HCT116 (cell line): ENCODE data around the gene ANKS1A. TPM values are rescaled to one million over a fixed set of nuclear protein-coding genes. Genes with fewer than 3 reads are reported as not detected.
A peak's percentile ranks its signal among the peaks of the same experiment; 100 is the strongest.

Source experiments
- ATAC-seq: fragments of 200-7000 bp; cut with Tn5 transposase; 2 replicates; pipeline ENCODE4 v1.9.1; 2020; ENCODE audit warnings: mild to moderate bottlenecking, moderate library complexity
- BruUV-seq: library from RNA; stranded (reverse); fragments of 400-500 nt; replicated peaks from 2 replicates; lab custom pipeline; 2021; lab: Mats Ljungman, UMichigan
- CTCF ChIA-PET: fragments of 300-600 bp; sonication (Branson Sonifier 250); formaldehyde crosslinking; loops from one replicate; lab custom pipeline; 2021; ENCODE audit warnings: antibody characterized with exemption; lab: Charles Lee
- POLR2A ChIA-PET: fragments of 300-600, 350-600 bp; sonication (Branson Sonifier 250); formaldehyde crosslinking; loops from one replicate; lab custom pipeline; 2021; ENCODE audit warnings: antibody characterized with exemption; lab: Charles Lee
- RAD21 ChIA-PET, 2 experiments: fragments of 300-600 bp; sonication (Branson Sonifier 250); formaldehyde crosslinking; loops; one replicate each; lab custom pipeline; 2023; ENCODE audit warnings: low total read pairs in 2 of 2; ENCODE audit not compliant: uncharacterized antibody in 2 of 2, unreplicated experiment in 2 of 2, low non-redundant PET in 1 of 2; lab: Charles Lee
- DNase-seq: peaks from one replicate; pipeline ENCODE4 v3.0.0-alpha.2; 2010; ENCODE audit warnings: low read depth, low spot score
- H2AFZ ChIP-seq: fragments of 200-600 bp; shearing (Covaris generic), sonication (generic); 2 replicates; pipeline ENCODE4 v1.6.1; 2017; ENCODE audit warnings: low read depth, mixed run types, mixed read lengths, antibody characterized with exemption, low read length; ENCODE audit not compliant: poor library complexity, severe bottlenecking
- H3K27ac ChIP-seq: 2 replicates; pipeline ENCODE4 v1.5.1; 2012; ENCODE audit warnings: low read depth, low read length
- H3K27me3 ChIP-seq: fragments of 200-600 bp; sonication (generic); 2 replicates; pipeline ENCODE4 v1.6.1; 2016; ENCODE audit warnings: mixed run types, low read length, mixed read lengths; ENCODE audit not compliant: insufficient read depth
- H3K36me3 ChIP-seq, 2 experiments: fragments of 200-500 bp in 1 of 2; fragments of 200-600 bp in 1 of 2; sonication (Bioruptor generic) in 1 of 2; sonication (generic) in 1 of 2; 2 replicates each; pipeline versions ENCODE4 v1.5.1 to v1.6.1; 2014 to 2016; ENCODE audit warnings: low read length in 2 of 2, inconsistent platforms in 1 of 2, mixed read lengths in 1 of 2, mixed run types in 1 of 2; ENCODE audit not compliant: insufficient read depth in 2 of 2, control insufficient read depth in 1 of 2
- H3K4me1 ChIP-seq, 2 experiments: fragments of 200-600 bp in 1 of 2; sonication (generic) in 1 of 2; 2 replicates each; pipeline versions ENCODE4 v1.5.1 to v1.6.1; 2012 to 2017; ENCODE audit warnings: low read length in 2 of 2, inconsistent platforms in 1 of 2, mild to moderate bottlenecking in 1 of 2, mixed read lengths in 1 of 2, mixed run types in 1 of 2, moderate library complexity in 1 of 2; ENCODE audit not compliant: insufficient read depth in 2 of 2, control insufficient read depth in 1 of 2
- H3K4me2 ChIP-seq: fragments of 200-600 bp; sonication (generic); 2 replicates; pipeline ENCODE4 v1.6.1; 2017; ENCODE audit warnings: mixed run types, low read length, mixed read lengths
- H3K4me3 ChIP-seq, 2 experiments: fragments of 200-600 bp in 1 of 2; sonication (generic) in 1 of 2; replicated peaks in 1 of 2; 2 replicates each; pipeline ENCODE4 v1.5.1; 2011 to 2016; ENCODE audit warnings: low read length in 2 of 2, control low read depth in 1 of 2, low read depth in 1 of 2, mild to moderate bottlenecking in 1 of 2, mixed read lengths in 1 of 2, mixed run types in 1 of 2
- H3K79me2 ChIP-seq: fragments of 200-600 bp; sonication (generic); 2 replicates; pipeline ENCODE4 v1.6.1; 2017; ENCODE audit warnings: mild to moderate bottlenecking, mixed run types, low read length, moderate library complexity, mixed read lengths; ENCODE audit not compliant: insufficient read depth
- H3K9ac ChIP-seq: fragments of 200-600 bp; sonication (generic); 2 replicates; pipeline ENCODE4 v1.6.1; 2016; ENCODE audit warnings: low read length, mixed read lengths
- H3K9me2 ChIP-seq: fragments of 200-600 bp; sonication (generic), shearing (Covaris generic); 2 replicates; pipeline ENCODE4 v1.6.1; 2017; ENCODE audit warnings: mixed run types, mild to moderate bottlenecking, moderate library complexity; ENCODE audit not compliant: insufficient read depth
- H3K9me3 ChIP-seq, 2 experiments: fragments of 200-500 bp in 1 of 2; fragments of 200-600 bp in 1 of 2; sonication (Bioruptor generic) in 1 of 2; sonication (generic) in 1 of 2; 2 replicates each; pipeline ENCODE4 v1.6.1; 2014 to 2017; ENCODE audit warnings: low read length in 2 of 2, mixed read lengths in 2 of 2, inconsistent platforms in 1 of 2, low read depth in 1 of 2, mild to moderate bottlenecking in 1 of 2, mixed run types in 1 of 2, moderate library complexity in 1 of 2; ENCODE audit not compliant: control insufficient read depth in 1 of 2, insufficient read depth in 1 of 2
- H4K20me1 ChIP-seq: fragments of 200-600 bp; sonication (generic), shearing (Covaris generic); 2 replicates; pipeline ENCODE4 v1.6.1; 2017; ENCODE audit warnings: mixed run types, mild to moderate bottlenecking, moderate library complexity; ENCODE audit not compliant: insufficient read depth
- CBX3 ChIP-seq: IDR thresholded peaks from 2 replicates; pipeline ENCODE4 v1.6.1; 2012; ENCODE audit warnings: low read depth
- POLR2A ChIP-seq: IDR thresholded peaks from 2 replicates; pipeline ENCODE4 v1.7.0; 2011; ENCODE audit warnings: borderline replicate concordance; ENCODE audit not compliant: insufficient read depth, insufficient read length; ENCODE audit errors: extremely low read depth
- POLR2AphosphoS5 ChIP-seq: IDR thresholded peaks from 2 replicates; pipeline ENCODE4 v1.6.1; 2011; ENCODE audit warnings: mild to moderate bottlenecking, low read depth, low read length, moderate library complexity
- RAD21 ChIP-seq: IDR thresholded peaks from 2 replicates; pipeline ENCODE4 v1.6.1; 2012; ENCODE audit warnings: low read depth, mild to moderate bottlenecking
- SRF ChIP-seq: IDR thresholded peaks from 2 replicates; pipeline ENCODE4 v1.6.1; 2012; ENCODE audit warnings: low read depth
- TCF7L2 ChIP-seq: IDR thresholded peaks from 2 replicates; pipeline ENCODE4 v1.7.0; 2011; ENCODE audit warnings: borderline replicate concordance, inconsistent platforms; ENCODE audit not compliant: insufficient read depth, insufficient read length; ENCODE audit errors: extremely low read depth
- ZBTB33 ChIP-seq: IDR thresholded peaks from 2 replicates; pipeline ENCODE4 v1.6.1; 2011; ENCODE audit warnings: mild to moderate bottlenecking, low read length, moderate library complexity; ENCODE audit not compliant: insufficient replicate concordance; ENCODE audit errors: extremely low read depth
- ZNF274 ChIP-seq: fragments of 200-500 bp; sonication (Bioruptor generic); IDR thresholded peaks from 2 replicates; pipeline ENCODE4 v1.6.1; 2014; ENCODE audit warnings: mild to moderate bottlenecking, low read depth, low read length, inconsistent platforms
- intact Hi-C: fragments of 100-400 bp; cut with micrococcal nuclease; formaldehyde crosslinking; loops from 2 replicates; pipeline ENCODE4 v1.10.0; 2022
- total RNA-seq: library from RNA; stranded (reverse); gene quantifications from one replicate; pipeline ENCODE4 v1.2.1, GENCODE V29; 2021; ENCODE audit not compliant: unreplicated experiment
- TF ChIP-seq, protein P1 (sequence below): IDR thresholded peaks from 2 replicates; pipeline ENCODE4 v1.6.1; 2012; ENCODE audit warnings: low read depth

ANKS1A gene
- total RNA-seq, 1 experiment from 2014 or later, result 20.6 TPM

GRCh38 chr6:34981366-34981765, 92.3 kb downstream of the ANKS1A start (continued):
- TF ChIP-seq SRF, result no peak
- no peak for TF ChIP-seq CBX3
- TF ChIP-seq ZNF274, result no peak

DNA sequence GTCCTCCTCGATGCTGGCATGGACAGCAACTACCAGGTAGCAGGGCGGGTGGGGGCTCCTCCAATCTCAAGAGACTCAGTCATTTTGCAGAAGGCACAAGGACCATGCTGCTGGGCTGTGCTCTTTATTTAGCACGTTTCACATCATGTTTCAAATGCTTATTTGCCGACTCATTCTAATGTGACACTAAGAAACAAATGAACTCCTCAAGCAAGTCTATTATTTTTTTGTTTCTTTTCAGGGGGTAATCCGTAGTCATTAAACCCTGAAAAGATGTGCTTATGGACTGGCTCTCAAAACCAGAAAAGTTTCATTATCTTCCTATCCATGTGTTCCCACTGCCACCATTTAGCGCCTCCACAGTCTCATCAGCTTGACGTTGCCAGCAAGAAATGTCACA, 92.9 kb downstream of the ANKS1A start:
- ChIA-PET POLR2A (no interaction called here), RAD21 (no interaction called here), CTCF (no interaction called here)
- Histone ChIP-seq H3K9me2 (no peaks in the 10 kb centered on the region), H4K20me1 (no peaks in the 10 kb centered on the region), H3K4me1 (peaks cover 0 to 7% of the 10 kb centered on the region in 2 experiments; a peak in 2 of 4 replicates), H3K79me2 (no peaks in the 10 kb centered on the region), H3K27ac (no peak overlapping the region), H2AFZ (no peak overlapping the region), H3K4me3 (no peak overlapping the region), H3K36me3 (peaks cover 4 to 14% of the 10 kb centered on the region in 2 experiments; a peak in 2 of 4 replicates), H3K4me2 (no peak overlapping the region), H3K9ac (no peak overlapping the region), H3K9me3 (no peaks in the 10 kb centered on the region), H3K27me3 (no peaks in the 10 kb centered on the region)
- TF ChIP-seq, protein P1, sequence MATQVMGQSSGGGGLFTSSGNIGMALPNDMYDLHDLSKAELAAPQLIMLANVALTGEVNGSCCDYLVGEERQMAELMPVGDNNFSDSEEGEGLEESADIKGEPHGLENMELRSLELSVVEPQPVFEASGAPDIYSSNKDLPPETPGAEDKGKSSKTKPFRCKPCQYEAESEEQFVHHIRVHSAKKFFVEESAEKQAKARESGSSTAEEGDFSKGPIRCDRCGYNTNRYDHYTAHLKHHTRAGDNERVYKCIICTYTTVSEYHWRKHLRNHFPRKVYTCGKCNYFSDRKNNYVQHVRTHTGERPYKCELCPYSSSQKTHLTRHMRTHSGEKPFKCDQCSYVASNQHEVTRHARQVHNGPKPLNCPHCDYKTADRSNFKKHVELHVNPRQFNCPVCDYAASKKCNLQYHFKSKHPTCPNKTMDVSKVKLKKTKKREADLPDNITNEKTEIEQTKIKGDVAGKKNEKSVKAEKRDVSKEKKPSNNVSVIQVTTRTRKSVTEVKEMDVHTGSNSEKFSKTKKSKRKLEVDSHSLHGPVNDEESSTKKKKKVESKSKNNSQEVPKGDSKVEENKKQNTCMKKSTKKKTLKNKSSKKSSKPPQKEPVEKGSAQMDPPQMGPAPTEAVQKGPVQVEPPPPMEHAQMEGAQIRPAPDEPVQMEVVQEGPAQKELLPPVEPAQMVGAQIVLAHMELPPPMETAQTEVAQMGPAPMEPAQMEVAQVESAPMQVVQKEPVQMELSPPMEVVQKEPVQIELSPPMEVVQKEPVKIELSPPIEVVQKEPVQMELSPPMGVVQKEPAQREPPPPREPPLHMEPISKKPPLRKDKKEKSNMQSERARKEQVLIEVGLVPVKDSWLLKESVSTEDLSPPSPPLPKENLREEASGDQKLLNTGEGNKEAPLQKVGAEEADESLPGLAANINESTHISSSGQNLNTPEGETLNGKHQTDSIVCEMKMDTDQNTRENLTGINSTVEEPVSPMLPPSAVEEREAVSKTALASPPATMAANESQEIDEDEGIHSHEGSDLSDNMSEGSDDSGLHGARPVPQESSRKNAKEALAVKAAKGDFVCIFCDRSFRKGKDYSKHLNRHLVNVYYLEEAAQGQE, result no peak
- TF ChIP-seq TCF7L2, result no peak
- no peak for TF ChIP-seq POLR2AphosphoS5
- no peak for TF ChIP-seq ZBTB33
- no peak for TF ChIP-seq POLR2A
- no peak for TF ChIP-seq ZNF274
- TF ChIP-seq RAD21, result no peak
- intact Hi-C loops, result no loop called here
- no peak for DNase-seq
- peak; percentile 18; the same call in 1 of the 2 replicates for ATAC-seq
- BruUV-seq, result no TSS peak
